ENCODE results near the gene PHAX.

DNA sequence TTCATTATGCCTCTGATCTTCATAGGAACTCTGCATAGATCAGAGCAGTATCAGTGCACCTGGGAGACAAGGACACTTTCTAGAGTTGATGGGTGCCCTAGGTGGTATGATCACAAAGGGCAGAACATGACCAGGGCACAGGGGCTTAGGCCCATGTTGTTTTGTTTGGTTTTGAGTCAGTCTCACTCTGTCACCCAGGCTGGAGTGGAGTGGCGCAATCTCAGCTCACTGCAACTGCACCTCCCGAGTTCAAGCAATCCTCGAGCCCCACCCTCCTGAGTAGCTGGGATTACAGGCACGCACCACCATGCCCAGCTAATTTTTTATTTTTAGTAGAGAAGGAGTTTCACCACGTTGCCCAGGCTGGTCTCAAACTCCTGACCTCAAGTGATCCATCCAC is 23.3 kb upstream of the PHAX start:
- TF ChIP-seq CTCF (IDR thresholded peaks at IDR 0.05; ENCODE audit: low read depth, low read length) (no peak), EZH2phosphoT487 (IDR thresholded peaks at IDR 0.05; ENCODE audit: low read depth) (no peak)
